GM19099 (cell line): ENCODE data around the gene MRPS12.

Source experiments
- POLR2A ChIP-seq: IDR thresholded peaks from 3 replicates; pipeline ENCODE4 v1.6.1; 2011; ENCODE audit warnings: low read depth; ENCODE audit not compliant: insufficient read length; ENCODE audit errors: extremely low read depth

Gene MRPS12

DNA sequence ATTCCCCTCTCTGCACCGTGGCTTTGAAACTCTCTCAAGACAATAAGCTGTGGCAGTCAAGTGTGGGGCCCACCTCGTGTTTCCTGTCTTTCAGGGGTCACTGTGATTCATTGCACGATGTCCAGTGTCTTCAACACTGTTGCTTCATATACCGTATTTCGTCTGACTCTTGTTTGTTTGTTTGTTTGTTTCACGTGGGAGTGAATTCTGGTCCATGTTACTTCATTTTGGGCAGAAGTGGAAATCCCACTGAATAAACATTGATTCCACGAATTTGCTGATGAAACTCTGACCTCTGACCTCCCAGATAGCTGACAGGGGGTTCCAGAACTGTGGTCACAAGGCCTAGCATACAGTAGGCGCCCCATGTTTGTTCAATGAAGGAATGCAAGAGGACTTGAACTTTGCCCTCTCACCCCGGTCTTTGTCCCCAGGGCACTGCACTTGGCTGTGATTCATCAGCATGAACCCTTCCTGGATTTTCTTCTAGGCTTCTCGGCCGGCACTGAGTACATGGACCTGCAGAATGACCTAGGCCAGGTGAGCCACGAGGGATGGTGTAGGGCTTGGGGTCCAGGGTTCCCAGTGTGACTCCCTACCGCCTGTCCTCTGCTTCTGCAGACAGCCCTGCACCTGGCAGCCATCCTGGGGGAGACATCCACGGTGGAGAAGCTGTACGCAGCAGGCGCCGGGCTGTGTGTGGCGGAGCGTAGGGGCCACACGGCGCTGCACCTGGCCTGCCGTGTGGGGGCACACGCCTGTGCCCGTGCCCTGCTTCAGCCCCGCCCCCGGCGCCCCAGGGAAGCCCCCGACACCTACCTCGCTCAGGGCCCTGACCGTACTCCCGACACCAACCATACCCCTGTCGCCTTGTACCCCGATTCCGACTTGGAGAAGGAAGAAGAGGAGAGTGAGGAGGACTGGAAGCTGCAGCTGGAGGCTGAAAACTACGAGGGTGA is 25.9 kb upstream of the MRPS12 start:
- no peak for TF ChIP-seq POLR2A

DNA sequence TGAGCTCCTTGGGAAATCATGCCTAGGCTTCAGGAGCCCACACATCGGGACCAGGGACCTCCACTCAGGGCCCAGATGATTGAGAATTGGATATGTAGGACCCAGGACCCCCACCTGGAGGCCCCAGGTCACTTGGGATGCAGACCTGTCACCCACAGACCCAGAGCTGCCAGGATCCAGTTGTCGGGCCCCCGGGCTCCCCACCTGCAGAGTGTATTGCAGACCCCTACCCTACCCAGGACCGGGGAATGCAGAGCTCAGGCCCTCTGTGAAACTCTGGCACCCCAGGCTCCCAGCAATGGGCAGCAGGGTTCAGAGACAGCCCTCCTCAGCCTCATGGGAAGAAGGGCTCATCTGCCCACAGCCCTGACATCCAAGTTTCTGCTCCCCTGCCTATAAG is 25.1 kb upstream of the MRPS12 start:
- TF ChIP-seq POLR2A: no peak

- no peak for TF ChIP-seq POLR2A
These were observed 23.5 kb upstream of the MRPS12 start for GRCh38 chr19:38907227-38907626.

GRCh38 chr19:38907670-38908069 is 23.1 kb upstream of the MRPS12 start:
- no peak for TF ChIP-seq POLR2A

DNA sequence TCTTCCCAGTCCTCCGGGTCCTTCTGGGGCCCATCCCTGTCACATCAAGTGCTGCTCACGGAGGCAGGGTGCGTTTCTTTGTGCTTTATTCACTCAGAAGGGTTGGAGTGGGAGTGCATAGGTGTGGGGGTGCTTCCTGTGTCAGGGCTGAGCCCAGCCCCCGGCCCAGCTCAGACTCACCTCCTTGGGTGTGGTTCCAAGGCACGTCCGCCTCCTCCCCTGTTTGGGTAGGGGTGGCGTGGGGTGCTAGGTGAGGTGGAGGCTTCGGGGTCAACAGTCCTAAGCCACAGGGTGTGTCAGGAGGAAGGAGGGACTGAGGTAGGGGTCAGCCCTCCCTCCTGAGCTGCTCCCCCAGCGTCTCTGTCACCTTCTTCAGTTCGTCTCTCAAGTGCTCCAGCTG is 21.8 kb upstream of the MRPS12 start:
- no peak for TF ChIP-seq POLR2A

- TF ChIP-seq POLR2A: no peak
These were observed 20.3 kb upstream of the MRPS12 start for GRCh38 chr19:38910488-38910887.

- TF ChIP-seq POLR2A: no peak
These were observed 19.2 kb upstream of the MRPS12 start for GRCh38 chr19:38911388-38912001.

DNA sequence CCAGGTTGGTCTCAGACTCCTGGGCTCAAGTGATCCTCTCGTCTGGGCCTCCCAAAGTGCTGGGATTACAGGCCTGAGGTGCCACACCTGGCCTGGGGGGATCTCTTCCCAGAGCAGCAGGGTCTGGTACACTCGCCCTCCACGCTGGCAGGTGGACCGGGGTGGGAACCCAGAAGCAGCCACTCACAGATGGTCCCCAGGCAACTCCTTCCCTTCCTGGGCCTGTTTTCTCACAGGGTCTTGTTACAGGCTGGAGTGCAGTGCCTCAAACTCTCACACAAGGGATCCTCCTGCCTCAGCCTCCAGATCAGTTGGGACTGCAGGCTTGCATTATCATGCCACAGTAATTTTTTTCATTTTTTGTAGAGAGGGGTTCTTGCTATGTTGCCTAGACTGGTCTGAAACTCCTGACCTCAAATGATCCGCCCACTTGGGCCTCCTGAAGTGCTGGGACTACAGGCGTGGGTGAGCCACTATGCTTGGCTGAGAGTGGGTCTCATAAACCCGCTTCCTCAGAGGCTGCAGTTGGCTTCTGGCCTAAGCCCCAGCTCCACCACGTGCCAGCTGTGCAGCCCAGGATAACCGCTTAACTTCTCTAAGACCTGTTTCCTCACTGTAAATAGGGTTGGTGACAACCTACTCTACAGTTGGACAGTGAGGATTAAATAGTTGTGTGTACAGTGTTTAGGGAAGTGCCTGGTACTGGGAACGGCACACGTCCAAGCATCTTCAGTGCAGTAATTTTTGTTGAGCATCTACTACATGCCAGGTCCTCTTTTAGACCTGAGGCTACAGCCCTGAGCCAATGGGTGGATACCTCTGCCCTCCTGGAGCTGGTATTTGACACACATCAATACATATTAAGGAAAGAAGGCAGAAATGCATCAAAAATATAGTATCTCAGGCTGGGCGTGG is 17.9 kb upstream of the MRPS12 start:
- no peak for TF ChIP-seq POLR2A

DNA sequence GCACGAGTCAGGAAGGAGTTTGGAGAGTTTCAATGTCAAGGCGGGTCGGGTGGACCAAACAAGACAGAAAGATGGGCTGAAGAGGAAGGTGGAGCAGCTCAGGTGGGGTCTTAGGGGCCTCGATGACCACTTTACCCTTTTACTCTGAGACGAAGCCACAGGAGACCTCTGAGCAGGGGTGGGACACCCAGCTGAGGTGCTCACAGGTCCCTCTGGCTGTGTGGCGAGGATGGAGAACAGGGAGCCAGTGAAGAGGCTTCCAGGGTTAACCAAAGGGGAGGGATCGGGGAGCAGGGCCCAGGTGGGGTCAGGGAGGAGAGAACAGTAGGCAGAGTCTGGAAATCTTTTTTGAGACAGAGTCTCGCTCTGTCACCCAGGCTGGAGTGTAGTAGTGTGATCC is 16.8 kb upstream of the MRPS12 start:
- TF ChIP-seq POLR2A: no peak

GRCh38 chr19:38915329-38916321 is 15.1 kb upstream of the MRPS12 start:
- TF ChIP-seq POLR2A: no peak

DNA sequence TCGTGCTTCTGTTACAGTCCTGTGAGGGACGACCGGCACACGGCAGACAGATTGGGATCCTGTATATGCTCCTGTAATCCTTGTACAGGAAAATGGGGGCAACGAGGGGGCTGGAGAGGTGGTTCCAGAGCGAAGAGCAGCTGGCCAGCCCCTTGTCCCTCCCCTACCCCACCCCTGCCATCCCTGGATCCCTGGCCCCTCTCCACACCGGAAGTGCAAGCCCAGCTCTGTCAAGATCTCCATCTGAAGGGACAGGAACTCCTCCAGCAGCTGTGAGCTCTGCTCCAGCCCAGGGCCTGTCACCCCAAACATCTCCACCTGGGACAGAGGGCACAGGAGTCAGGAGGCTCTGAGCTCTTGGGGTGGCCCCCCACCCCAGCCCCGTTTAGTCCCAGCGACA is 13.2 kb upstream of the MRPS12 start:
- TF ChIP-seq POLR2A: no peak

DNA sequence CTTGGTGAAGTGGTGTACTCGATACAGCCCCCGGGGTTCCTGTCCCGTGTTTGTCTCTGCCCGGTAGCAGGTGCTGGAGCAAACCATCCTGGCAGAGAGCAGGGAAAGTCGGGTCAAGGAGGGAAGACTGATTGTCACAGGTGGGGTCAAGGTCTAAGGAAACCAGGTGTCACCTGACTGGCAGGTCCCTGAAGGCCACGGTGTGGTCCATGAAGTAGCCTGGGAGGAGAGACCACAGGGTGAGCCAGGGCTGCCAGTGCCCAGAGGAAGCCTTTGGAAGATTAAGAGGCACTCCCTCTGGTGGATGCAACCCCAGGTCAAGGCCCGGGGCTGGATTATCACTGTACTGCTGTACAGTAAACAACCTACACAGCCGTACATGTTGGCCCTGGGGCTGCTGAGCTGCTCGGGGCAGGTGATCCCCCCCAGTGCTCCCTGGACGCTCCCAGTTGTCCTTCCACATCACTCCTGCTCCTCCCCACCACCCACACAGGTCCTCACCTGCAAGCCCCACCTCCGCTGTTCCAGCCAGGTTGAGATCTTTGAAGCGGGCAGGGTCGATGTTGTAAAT is 12.7 kb upstream of the MRPS12 start:
- TF ChIP-seq POLR2A: no peak

GRCh38 chr19:38918526-38918925 is 12.2 kb upstream of the MRPS12 start:
- TF ChIP-seq POLR2A: no peak
